GM23338 (cell line): Measurements from ENCODE around the gene GNPDA1. TPM values are rescaled to one million over a fixed set of nuclear protein-coding genes. Genes with fewer than 3 reads are reported as not detected.

Experiments
- ATAC-seq: fragments of 200-7000 bp; cut with Tn5 transposase; 3 replicates; pipeline ENCODE4 v1.9.1; 2020
- DNase-seq: peaks from one replicate; pipeline ENCODE4 v3.0.0-alpha.2; 2015; ENCODE audit warnings: low spot score
- H2AFZ ChIP-seq: fragments of 200-600 bp; sonication (generic); 2 replicates; pipeline ENCODE4 v1.8.0; 2016; ENCODE audit warnings: antibody characterized with exemption, mild to moderate bottlenecking, moderate library complexity
- H3F3A ChIP-seq: fragments of 200-600 bp; sonication (generic); replicated peaks from 2 replicates; pipeline ENCODE4 v1.8.0; 2017; ENCODE audit warnings: antibody characterized with exemption, mixed run types, low read depth
- H3K27ac ChIP-seq: fragments of 200-600 bp; sonication (generic); 2 replicates; pipeline ENCODE4 v1.6.1; 2016; ENCODE audit warnings: low read depth
- H3K27me3 ChIP-seq: fragments of 200-600 bp; sonication (generic); 2 replicates; pipeline ENCODE4 v1.8.0; 2016; ENCODE audit warnings: mild to moderate bottlenecking, mixed run types, moderate library complexity; ENCODE audit not compliant: insufficient read depth
- H3K36me3 ChIP-seq: fragments of 200-600 bp; sonication (generic); 2 replicates; pipeline ENCODE4 v1.8.0; 2016; ENCODE audit warnings: mild to moderate bottlenecking; ENCODE audit not compliant: insufficient read depth
- H3K4me1 ChIP-seq: fragments of 200-600 bp; sonication (generic); 2 replicates; pipeline ENCODE4 v1.8.0; 2016; ENCODE audit warnings: mild to moderate bottlenecking, moderate library complexity; ENCODE audit not compliant: insufficient read depth
- H3K4me2 ChIP-seq: fragments of 200-600 bp; sonication (generic); 2 replicates; pipeline ENCODE4 v1.7.1; 2017; ENCODE audit warnings: mixed run types
- H3K4me3 ChIP-seq: fragments of 200-600 bp; sonication (generic); 2 replicates; pipeline ENCODE4 v1.6.1; 2016; ENCODE audit warnings: mixed run types
- H3K79me2 ChIP-seq: fragments of 200-600 bp; sonication (generic); replicated peaks from 2 replicates; pipeline ENCODE4 v1.8.0; 2017; ENCODE audit warnings: mild to moderate bottlenecking; ENCODE audit not compliant: insufficient read depth
- H3K9me2 ChIP-seq: fragments of 200-600 bp; sonication (generic); 2 replicates; pipeline ENCODE4 v1.8.0; 2017; ENCODE audit not compliant: insufficient read depth
- H4K20me1 ChIP-seq: fragments of 200-600 bp; sonication (generic); replicated peaks from 2 replicates; pipeline ENCODE4 v1.8.0; 2017; ENCODE audit warnings: mild to moderate bottlenecking; ENCODE audit not compliant: insufficient read depth
- H3K27ac Mint-ChIP-seq: 2 replicates; pipeline ENCODE4 v1.8.0; 2020; ENCODE audit warnings: inconsistent platforms, mild to moderate bottlenecking, moderate library complexity, mixed read lengths
- H3K27me3 Mint-ChIP-seq: 3 replicates; pipeline ENCODE4 v1.8.0; 2022; ENCODE audit warnings: low read depth, mild to moderate bottlenecking, moderate library complexity, mixed read lengths, inconsistent platforms; ENCODE audit not compliant: insufficient read depth, poor library complexity
- H3K36me3 Mint-ChIP-seq: 3 replicates; pipeline ENCODE4 v1.8.0; 2021; ENCODE audit warnings: low read depth, mild to moderate bottlenecking, inconsistent platforms, moderate library complexity, mixed read lengths
- H3K4me1 Mint-ChIP-seq: 3 replicates; pipeline ENCODE4 v1.8.0; 2020; ENCODE audit warnings: mild to moderate bottlenecking, inconsistent platforms, mixed read lengths
- H3K4me3 Mint-ChIP-seq: 3 replicates; pipeline ENCODE4 v1.8.0; 2021; ENCODE audit warnings: moderate library complexity, mild to moderate bottlenecking, inconsistent platforms, mixed read lengths
- H3K9me3 Mint-ChIP-seq: 3 replicates; pipeline ENCODE4 v1.8.0; 2020; ENCODE audit warnings: moderate library complexity, mild to moderate bottlenecking, inconsistent platforms, mixed read lengths
- CREB1 ChIP-seq: fragments of 250-450 bp; sonication (Bioruptor Pico); IDR thresholded peaks from 2 replicates; pipeline ENCODE4 v1.5.0; 2020; ENCODE audit warnings: low read depth, mild to moderate bottlenecking, moderate library complexity
- EZH2phosphoT487 ChIP-seq: fragments of 200-600 bp; sonication (generic); IDR thresholded peaks from one replicate; pipeline ENCODE4 v1.8.1; 2018; ENCODE audit warnings: antibody characterized with exemption; ENCODE audit not compliant: unreplicated experiment
- JUNB ChIP-seq: IDR thresholded peaks from one replicate; pipeline ENCODE4 v1.6.1; 2016; ENCODE audit warnings: antibody characterized with exemption; ENCODE audit not compliant: unreplicated experiment
- NANOG ChIP-seq: IDR thresholded peaks from 2 replicates; pipeline ENCODE4 v1.6.1; 2016; ENCODE audit warnings: antibody characterized with exemption, borderline replicate concordance
- POLR2AphosphoS5 ChIP-seq: IDR thresholded peaks from 2 replicates; pipeline ENCODE4 v1.6.1; 2016; ENCODE audit warnings: antibody characterized with exemption, low read depth
- STAT1 ChIP-seq: IDR thresholded peaks from one replicate; pipeline ENCODE4 v1.6.1; 2016; ENCODE audit warnings: antibody characterized with exemption; ENCODE audit not compliant: unreplicated experiment
- ZNF114 ChIP-seq: fragments of 250-450 bp; sonication (Bioruptor Pico); IDR thresholded peaks from 2 replicates; pipeline ENCODE4 v1.5.0; 2020; ENCODE audit warnings: mild to moderate bottlenecking, moderate library complexity
- ZNF331 ChIP-seq: fragments of 250-450 bp; sonication (Bioruptor Pico); IDR thresholded peaks from 2 replicates; pipeline ENCODE4 v1.5.0; 2020; ENCODE audit warnings: low read depth, mild to moderate bottlenecking, moderate library complexity
- polyA plus RNA-seq: library from polyadenylated mRNA; unstranded; fragments of >200 nt; fragmentation: Nextera tagmentation; extraction: Ambion mirVana; gene quantifications from 2 replicates; pipeline ENCODE4 v1.2.1, GENCODE V29; 2016
- total RNA-seq: library from RNA; depleted of rRNA; stranded (reverse); fragments of >200 nt; shearing (Covaris generic); gene quantifications from 2 replicates; pipeline ENCODE4 v1.2.3, GENCODE V29; 2014
- TF ChIP-seq, protein P1 (sequence below): IDR thresholded peaks from one replicate; pipeline ENCODE4 v1.6.1; 2018; ENCODE audit warnings: antibody characterized with exemption; ENCODE audit not compliant: unreplicated experiment
- TF ChIP-seq, protein P2 (sequence below): IDR thresholded peaks from 2 replicates; pipeline ENCODE4 v1.6.1; 2016; ENCODE audit warnings: antibody characterized with exemption
- TF ChIP-seq, protein P3 (sequence below), 2 experiments: fragments of 200-600 bp in 1 of 2; sonication (generic) in 1 of 2; conservative IDR thresholded peaks; 2 replicates each; pipeline versions ENCODE4 v1.5.1 to v1.6.1; 2016 to 2017; ENCODE audit warnings: antibody characterized with exemption in 2 of 2, low read depth in 2 of 2, mild to moderate bottlenecking in 2 of 2, moderate library complexity in 1 of 2
- TF ChIP-seq, protein P4 (sequence below): fragments of 250-450 bp; sonication (Bioruptor Pico); IDR thresholded peaks from 2 replicates; pipeline ENCODE4 v1.5.0; 2020; ENCODE audit warnings: mild to moderate bottlenecking, moderate library complexity

The GNPDA1 gene
- total and polyA plus RNA-seq, 2 experiments from 2014 or later, result 47.6 to 117 TPM

DNA sequence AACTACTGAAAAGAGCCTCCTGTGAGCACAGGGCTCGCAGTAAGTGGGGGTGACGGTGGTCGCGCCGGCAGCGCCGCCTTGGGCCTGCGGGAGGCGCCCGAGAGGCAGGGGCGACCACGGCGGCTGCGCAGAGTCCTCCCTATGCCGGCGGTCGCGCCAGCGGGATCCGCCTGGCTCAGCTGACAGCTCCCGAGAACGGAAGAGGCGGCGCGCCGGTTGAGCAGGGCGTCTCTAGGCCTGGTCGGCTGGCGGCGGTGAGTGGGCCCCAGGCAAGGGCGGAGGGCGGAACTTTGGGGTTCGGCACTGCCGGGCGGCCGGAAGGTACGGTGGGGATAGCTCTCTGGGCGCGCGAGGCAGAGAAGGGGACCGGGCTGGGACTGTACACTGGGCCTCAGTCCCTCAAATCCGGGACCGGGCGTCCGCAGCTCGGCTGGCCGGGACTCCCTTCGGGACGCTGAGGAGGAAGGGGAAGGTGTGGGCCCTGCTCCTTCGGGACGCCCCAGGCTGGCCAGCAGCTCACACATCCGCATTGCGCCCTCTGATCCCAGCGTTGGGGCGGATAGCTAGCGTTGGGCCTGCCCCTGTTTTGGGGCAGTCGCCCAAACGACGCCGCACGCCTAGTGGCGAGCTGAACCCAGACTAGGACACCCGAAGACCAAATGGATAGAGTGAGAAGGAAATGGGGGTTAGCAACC, 43.8 kb downstream of the GNPDA1 start, which contains the start of gene RNF14 (continued):
- TF ChIP-seq CREB1 (CRISPR knock-in tag) (no peak), ZNF114 (CRISPR knock-in tag) (no peak)

DNA sequence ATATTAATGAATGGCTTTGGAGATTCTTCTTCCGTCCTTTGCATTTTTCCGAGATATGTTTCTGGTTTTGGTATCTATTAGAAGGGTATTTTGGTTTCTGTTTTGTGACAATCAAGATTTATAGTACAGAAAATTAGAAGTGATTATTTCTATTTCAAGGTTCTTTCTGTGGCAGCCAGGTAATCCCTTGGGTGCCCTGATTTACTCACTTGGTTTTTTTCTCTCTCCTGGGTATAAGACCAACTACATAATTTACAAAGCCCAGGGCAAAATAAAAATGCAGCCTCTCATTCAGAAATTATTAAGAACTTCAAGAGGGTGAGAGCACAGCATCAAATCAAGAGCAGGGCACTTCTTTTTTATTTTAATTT, 45.9 kb downstream of the GNPDA1 start:
- ATAC-seq (no peak), DNase-seq (no peak)
- Histone ChIP-seq H3F3A (peaks cover 13% of the 10 kb centered on the region), H3K4me3 (no peak overlapping the region), H3K4me1 (peaks cover 16% of the 10 kb centered on the region), H3K79me2 (no peaks in the 10 kb centered on the region; the same call in 1 of the 2 replicates), H2AFZ (no peak overlapping the region), H3K27ac (no peak overlapping the region), H4K20me1 (no peaks in the 10 kb centered on the region), H3K36me3 (no peaks in the 10 kb centered on the region), H3K27me3 (no peaks in the 10 kb centered on the region), H3K4me2 (no peak overlapping the region), H3K9me2 (no peaks in the 10 kb centered on the region)
- no peak for TF ChIP-seq POLR2AphosphoS5
- TF ChIP-seq, protein P1, sequence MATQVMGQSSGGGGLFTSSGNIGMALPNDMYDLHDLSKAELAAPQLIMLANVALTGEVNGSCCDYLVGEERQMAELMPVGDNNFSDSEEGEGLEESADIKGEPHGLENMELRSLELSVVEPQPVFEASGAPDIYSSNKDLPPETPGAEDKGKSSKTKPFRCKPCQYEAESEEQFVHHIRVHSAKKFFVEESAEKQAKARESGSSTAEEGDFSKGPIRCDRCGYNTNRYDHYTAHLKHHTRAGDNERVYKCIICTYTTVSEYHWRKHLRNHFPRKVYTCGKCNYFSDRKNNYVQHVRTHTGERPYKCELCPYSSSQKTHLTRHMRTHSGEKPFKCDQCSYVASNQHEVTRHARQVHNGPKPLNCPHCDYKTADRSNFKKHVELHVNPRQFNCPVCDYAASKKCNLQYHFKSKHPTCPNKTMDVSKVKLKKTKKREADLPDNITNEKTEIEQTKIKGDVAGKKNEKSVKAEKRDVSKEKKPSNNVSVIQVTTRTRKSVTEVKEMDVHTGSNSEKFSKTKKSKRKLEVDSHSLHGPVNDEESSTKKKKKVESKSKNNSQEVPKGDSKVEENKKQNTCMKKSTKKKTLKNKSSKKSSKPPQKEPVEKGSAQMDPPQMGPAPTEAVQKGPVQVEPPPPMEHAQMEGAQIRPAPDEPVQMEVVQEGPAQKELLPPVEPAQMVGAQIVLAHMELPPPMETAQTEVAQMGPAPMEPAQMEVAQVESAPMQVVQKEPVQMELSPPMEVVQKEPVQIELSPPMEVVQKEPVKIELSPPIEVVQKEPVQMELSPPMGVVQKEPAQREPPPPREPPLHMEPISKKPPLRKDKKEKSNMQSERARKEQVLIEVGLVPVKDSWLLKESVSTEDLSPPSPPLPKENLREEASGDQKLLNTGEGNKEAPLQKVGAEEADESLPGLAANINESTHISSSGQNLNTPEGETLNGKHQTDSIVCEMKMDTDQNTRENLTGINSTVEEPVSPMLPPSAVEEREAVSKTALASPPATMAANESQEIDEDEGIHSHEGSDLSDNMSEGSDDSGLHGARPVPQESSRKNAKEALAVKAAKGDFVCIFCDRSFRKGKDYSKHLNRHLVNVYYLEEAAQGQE, result no peak
- TF ChIP-seq CREB1 (CRISPR knock-in tag), result no peak
- TF ChIP-seq ZNF114 (CRISPR knock-in tag), result no peak
- TF ChIP-seq, protein P2, sequence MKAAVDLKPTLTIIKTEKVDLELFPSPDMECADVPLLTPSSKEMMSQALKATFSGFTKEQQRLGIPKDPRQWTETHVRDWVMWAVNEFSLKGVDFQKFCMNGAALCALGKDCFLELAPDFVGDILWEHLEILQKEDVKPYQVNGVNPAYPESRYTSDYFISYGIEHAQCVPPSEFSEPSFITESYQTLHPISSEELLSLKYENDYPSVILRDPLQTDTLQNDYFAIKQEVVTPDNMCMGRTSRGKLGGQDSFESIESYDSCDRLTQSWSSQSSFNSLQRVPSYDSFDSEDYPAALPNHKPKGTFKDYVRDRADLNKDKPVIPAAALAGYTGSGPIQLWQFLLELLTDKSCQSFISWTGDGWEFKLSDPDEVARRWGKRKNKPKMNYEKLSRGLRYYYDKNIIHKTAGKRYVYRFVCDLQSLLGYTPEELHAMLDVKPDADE, result no peak
- TF ChIP-seq JUNB, result no peak
- no peak for TF ChIP-seq EZH2phosphoT487
- no peak for TF ChIP-seq NANOG
- TF ChIP-seq, protein P3, sequence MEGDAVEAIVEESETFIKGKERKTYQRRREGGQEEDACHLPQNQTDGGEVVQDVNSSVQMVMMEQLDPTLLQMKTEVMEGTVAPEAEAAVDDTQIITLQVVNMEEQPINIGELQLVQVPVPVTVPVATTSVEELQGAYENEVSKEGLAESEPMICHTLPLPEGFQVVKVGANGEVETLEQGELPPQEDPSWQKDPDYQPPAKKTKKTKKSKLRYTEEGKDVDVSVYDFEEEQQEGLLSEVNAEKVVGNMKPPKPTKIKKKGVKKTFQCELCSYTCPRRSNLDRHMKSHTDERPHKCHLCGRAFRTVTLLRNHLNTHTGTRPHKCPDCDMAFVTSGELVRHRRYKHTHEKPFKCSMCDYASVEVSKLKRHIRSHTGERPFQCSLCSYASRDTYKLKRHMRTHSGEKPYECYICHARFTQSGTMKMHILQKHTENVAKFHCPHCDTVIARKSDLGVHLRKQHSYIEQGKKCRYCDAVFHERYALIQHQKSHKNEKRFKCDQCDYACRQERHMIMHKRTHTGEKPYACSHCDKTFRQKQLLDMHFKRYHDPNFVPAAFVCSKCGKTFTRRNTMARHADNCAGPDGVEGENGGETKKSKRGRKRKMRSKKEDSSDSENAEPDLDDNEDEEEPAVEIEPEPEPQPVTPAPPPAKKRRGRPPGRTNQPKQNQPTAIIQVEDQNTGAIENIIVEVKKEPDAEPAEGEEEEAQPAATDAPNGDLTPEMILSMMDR (conservative IDR thresholded peaks at IDR 0.05; ENCODE audit: low read depth in 2 of 2), result no peak
- TF ChIP-seq STAT1, result no peak
- no peak for TF ChIP-seq ZNF331 (CRISPR knock-in tag)
- TF ChIP-seq, protein P4, sequence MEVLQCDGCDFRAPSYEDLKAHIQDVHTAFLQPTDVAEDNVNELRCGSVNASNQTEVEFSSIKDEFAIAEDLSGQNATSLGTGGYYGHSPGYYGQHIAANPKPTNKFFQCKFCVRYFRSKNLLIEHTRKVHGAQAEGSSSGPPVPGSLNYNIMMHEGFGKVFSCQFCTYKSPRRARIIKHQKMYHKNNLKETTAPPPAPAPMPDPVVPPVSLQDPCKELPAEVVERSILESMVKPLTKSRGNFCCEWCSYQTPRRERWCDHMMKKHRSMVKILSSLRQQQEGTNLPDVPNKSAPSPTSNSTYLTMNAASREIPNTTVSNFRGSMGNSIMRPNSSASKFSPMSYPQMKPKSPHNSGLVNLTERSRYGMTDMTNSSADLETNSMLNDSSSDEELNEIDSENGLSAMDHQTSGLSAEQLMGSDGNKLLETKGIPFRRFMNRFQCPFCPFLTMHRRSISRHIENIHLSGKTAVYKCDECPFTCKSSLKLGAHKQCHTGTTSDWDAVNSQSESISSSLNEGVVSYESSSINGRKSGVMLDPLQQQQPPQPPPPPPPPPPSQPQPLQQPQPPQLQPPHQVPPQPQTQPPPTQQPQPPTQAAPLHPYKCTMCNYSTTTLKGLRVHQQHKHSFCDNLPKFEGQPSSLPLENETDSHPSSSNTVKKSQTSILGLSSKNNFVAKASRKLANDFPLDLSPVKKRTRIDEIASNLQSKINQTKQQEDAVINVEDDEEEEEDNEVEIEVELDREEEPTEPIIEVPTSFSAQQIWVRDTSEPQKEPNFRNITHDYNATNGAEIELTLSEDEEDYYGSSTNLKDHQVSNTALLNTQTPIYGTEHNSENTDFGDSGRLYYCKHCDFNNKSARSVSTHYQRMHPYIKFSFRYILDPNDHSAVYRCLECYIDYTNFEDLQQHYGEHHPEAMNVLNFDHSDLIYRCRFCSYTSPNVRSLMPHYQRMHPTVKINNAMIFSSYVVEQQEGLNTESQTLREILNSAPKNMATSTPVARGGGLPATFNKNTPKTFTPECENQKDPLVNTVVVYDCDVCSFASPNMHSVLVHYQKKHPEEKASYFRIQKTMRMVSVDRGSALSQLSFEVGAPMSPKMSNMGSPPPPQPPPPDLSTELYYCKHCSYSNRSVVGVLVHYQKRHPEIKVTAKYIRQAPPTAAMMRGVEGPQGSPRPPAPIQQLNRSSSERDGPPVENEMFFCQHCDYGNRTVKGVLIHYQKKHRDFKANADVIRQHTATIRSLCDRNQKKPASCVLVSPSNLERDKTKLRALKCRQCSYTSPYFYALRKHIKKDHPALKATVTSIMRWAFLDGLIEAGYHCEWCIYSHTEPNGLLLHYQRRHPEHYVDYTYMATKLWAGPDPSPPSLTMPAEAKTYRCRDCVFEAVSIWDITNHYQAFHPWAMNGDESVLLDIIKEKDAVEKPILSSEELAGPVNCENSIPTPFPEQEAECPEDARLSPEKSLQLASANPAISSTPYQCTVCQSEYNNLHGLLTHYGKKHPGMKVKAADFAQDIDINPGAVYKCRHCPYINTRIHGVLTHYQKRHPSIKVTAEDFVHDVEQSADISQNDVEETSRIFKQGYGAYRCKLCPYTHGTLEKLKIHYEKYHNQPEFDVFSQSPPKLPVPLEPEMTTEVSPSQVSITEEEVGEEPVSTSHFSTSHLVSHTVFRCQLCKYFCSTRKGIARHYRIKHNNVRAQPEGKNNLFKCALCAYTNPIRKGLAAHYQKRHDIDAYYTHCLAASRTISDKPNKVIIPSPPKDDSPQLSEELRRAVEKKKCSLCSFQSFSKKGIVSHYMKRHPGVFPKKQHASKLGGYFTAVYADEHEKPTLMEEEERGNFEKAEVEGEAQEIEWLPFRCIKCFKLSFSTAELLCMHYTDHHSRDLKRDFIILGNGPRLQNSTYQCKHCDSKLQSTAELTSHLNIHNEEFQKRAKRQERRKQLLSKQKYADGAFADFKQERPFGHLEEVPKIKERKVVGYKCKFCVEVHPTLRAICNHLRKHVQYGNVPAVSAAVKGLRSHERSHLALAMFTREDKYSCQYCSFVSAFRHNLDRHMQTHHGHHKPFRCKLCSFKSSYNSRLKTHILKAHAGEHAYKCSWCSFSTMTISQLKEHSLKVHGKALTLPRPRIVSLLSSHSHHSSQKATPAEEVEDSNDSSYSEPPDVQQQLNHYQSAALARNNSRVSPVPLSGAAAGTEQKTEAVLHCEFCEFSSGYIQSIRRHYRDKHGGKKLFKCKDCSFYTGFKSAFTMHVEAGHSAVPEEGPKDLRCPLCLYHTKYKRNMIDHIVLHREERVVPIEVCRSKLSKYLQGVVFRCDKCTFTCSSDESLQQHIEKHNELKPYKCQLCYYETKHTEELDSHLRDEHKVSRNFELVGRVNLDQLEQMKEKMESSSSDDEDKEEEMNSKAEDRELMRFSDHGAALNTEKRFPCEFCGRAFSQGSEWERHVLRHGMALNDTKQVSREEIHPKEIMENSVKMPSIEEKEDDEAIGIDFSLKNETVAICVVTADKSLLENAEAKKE (CRISPR knock-in tag), result no peak
- Mint-ChIP-seq H3K36me3 (no peaks in the 10 kb centered on the region), H3K9me3 (no peaks in the 10 kb centered on the region), H3K4me3 (no peak overlapping the region), H3K27ac (no peak overlapping the region), H3K4me1 (peaks cover 19% of the 10 kb centered on the region; the same call in 2 of the 3 replicates), H3K27me3 (peaks cover 8% of the 10 kb centered on the region)
